Mesenchymal stem cell (in vitro differentiated cells and primary cell): ENCODE measurements around the gene PTPRU.

Source experiments
- DNase-seq: peaks from one replicate; pipeline ENCODE4 v3.0.0-alpha.2; 2013
- H2AFZ ChIP-seq: one replicate; pipeline ENCODE4 v1.6.1; 2013; ENCODE audit warnings: low read depth, mild to moderate bottlenecking, control low read depth, inconsistent platforms, low read length, moderate library complexity
- H2AK5ac ChIP-seq: 2 replicates; pipeline ENCODE4 v1.6.1; 2013; ENCODE audit warnings: low read length, moderate library complexity, mild to moderate bottlenecking, inconsistent platforms; ENCODE audit not compliant: severe bottlenecking
- H2BK120ac ChIP-seq: one replicate; pipeline ENCODE4 v1.6.1; 2013; ENCODE audit warnings: low read depth, mild to moderate bottlenecking, inconsistent platforms, low read length, moderate library complexity
- H2BK12ac ChIP-seq, 2 experiments: one replicate each; pipeline ENCODE4 v1.6.1; 2013; ENCODE audit warnings: inconsistent platforms in 2 of 2, low read length in 2 of 2, mild to moderate bottlenecking in 2 of 2, moderate library complexity in 2 of 2, control low read depth in 1 of 2
- H2BK15ac ChIP-seq: one replicate; pipeline ENCODE4 v1.6.1; 2013; ENCODE audit warnings: mild to moderate bottlenecking, low read depth, inconsistent platforms; ENCODE audit not compliant: poor library complexity, severe bottlenecking
- H2BK5ac ChIP-seq: 2 replicates; pipeline ENCODE4 v1.6.1; 2013; ENCODE audit warnings: low read depth, mild to moderate bottlenecking, low read length, control low read depth, inconsistent platforms; ENCODE audit not compliant: poor library complexity, severe bottlenecking
- H3K14ac ChIP-seq, 2 experiments: one replicate each; pipeline ENCODE4 v1.6.1; 2013; ENCODE audit warnings: inconsistent platforms in 2 of 2, low read length in 2 of 2, control low read depth in 1 of 2, mild to moderate bottlenecking in 1 of 2, moderate library complexity in 1 of 2
- H3K18ac ChIP-seq, 2 experiments: one replicate each; pipeline ENCODE4 v1.6.1; 2013; ENCODE audit warnings: inconsistent platforms in 2 of 2, low read length in 2 of 2, control low read depth in 1 of 2, low read depth in 1 of 2, mild to moderate bottlenecking in 1 of 2
- H3K23ac ChIP-seq, 2 experiments: one replicate each; pipeline ENCODE4 v1.6.1; 2013; ENCODE audit warnings: inconsistent platforms in 2 of 2, low read length in 2 of 2, mild to moderate bottlenecking in 2 of 2, moderate library complexity in 2 of 2, control low read depth in 1 of 2
- H3K27ac ChIP-seq: 2 replicates; pipeline ENCODE4 v1.5.1; 2013; ENCODE audit warnings: mild to moderate bottlenecking, moderate library complexity, low read length, control low read depth, inconsistent platforms; ENCODE audit not compliant: poor library complexity, severe bottlenecking
- H3K27me3 ChIP-seq, 2 experiments: 2 replicates each; pipeline versions ENCODE4 v1.6.1 to v1.7.0; 2013; ENCODE audit warnings: low read length in 2 of 2, mild to moderate bottlenecking in 2 of 2, moderate library complexity in 2 of 2, control low read depth in 1 of 2, inconsistent platforms in 1 of 2; ENCODE audit not compliant: control insufficient read depth in 1 of 2, insufficient read depth in 1 of 2
- H3K36me3 ChIP-seq, 2 experiments: 2 replicates each; pipeline versions ENCODE4 v1.6.1 to v1.7.0; 2013; ENCODE audit warnings: low read length in 2 of 2, control low read depth in 1 of 2, inconsistent platforms in 1 of 2, low read depth in 1 of 2, mild to moderate bottlenecking in 1 of 2; ENCODE audit not compliant: insufficient read depth in 2 of 2, control insufficient read depth in 1 of 2
- H3K4ac ChIP-seq, 2 experiments: one replicate each; pipeline ENCODE4 v1.6.1; 2013; ENCODE audit warnings: inconsistent platforms in 2 of 2, low read length in 2 of 2, mild to moderate bottlenecking in 2 of 2, moderate library complexity in 2 of 2, control low read depth in 1 of 2, low read depth in 1 of 2
- H3K4me1 ChIP-seq: 2 replicates; pipeline ENCODE4 v1.6.1; 2013; ENCODE audit warnings: low read depth, low read length, control low read depth; ENCODE audit not compliant: control insufficient read depth, insufficient read depth
- H3K4me2 ChIP-seq: 2 replicates; pipeline ENCODE4 v1.6.1; 2013; ENCODE audit warnings: low read length, mild to moderate bottlenecking, inconsistent platforms; ENCODE audit not compliant: poor library complexity, severe bottlenecking
- H3K4me3 ChIP-seq, 2 experiments: 2 replicates each; pipeline versions ENCODE4 v1.5.1 to v1.7.0; 2013; ENCODE audit warnings: low read length in 2 of 2, mild to moderate bottlenecking in 2 of 2, control low read depth in 1 of 2, low read depth in 1 of 2; ENCODE audit not compliant: insufficient read depth in 1 of 2
- H3K79me1 ChIP-seq: replicated peaks from 2 replicates; pipeline ENCODE4 v1.6.1; 2013; ENCODE audit warnings: mild to moderate bottlenecking, control low read depth, low read length, inconsistent platforms; ENCODE audit not compliant: poor library complexity, severe bottlenecking
- H3K9ac ChIP-seq: 2 replicates; pipeline ENCODE4 v1.7.0; 2013; ENCODE audit warnings: mild to moderate bottlenecking, low read length, moderate library complexity
- H3K9me3 ChIP-seq: 2 replicates; pipeline ENCODE4 v1.7.0; 2013; ENCODE audit warnings: mild to moderate bottlenecking, low read length; ENCODE audit not compliant: control insufficient read depth
- H4K8ac ChIP-seq: one replicate; pipeline ENCODE4 v1.6.1; 2013; ENCODE audit warnings: inconsistent platforms, mild to moderate bottlenecking, low read length, moderate library complexity
- H4K91ac ChIP-seq: one replicate; pipeline ENCODE4 v1.6.1; 2013; ENCODE audit warnings: mild to moderate bottlenecking, low read length, inconsistent platforms
- WGBS: methylation state at CpG from one replicate; pipeline ENCODE4 v1.1.7; 2013; ENCODE audit warnings: mixed read lengths; 5-methylcytosine and 5-hydroxymethylcytosine counted together

Gene PTPRU

DNA sequence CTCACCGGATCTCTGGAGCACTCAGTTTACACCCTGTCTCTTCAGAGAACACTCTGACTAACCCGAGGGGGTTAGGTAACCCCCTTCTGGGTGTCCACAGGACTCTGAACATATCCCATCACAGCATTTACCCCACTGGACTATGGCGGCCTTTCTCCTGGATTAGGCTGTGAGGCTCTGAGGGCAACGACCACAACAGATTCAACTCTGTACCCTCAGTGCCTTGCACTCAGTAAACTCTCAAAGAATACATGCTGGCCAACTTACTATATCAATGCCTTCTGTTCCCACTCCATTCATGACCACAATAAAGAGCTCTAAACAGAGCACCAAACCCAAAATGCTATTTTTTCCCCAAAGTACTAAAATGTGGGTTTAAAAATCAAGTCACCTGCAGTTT lies 11.0 kb upstream of the PTPRU start:
- Histone ChIP-seq H2BK120ac (no peak overlapping the region), H3K4me2 (no peak overlapping the region), H3K79me1 (peaks cover 45% of the 10 kb centered on the region), H2BK12ac (no peak overlapping the region), H3K18ac (no peak overlapping the region), H2BK15ac (no peak overlapping the region), H4K8ac (no peak overlapping the region), H2AFZ (no peak overlapping the region), H3K27ac (no peak overlapping the region), H3K9ac (no peak overlapping the region), H3K23ac (no peak overlapping the region), H4K91ac (no peak overlapping the region), H3K27me3 (no peaks in the 10 kb centered on the region), H3K4me1 (peaks cover 17% of the 10 kb centered on the region), H2BK5ac (no peak overlapping the region), H2AK5ac (no peak overlapping the region), H3K36me3 (peaks cover 0 to 35% of the 10 kb centered on the region in 2 experiments), H3K4me3 (no peak overlapping the region), H3K4ac (no peak overlapping the region), H3K9me3 (no peaks in the 10 kb centered on the region), H3K14ac (no peak overlapping the region)
- no peak for DNase-seq
- WGBS = 94% methylated on average over 4 of the region's 4 CpGs

DNA sequence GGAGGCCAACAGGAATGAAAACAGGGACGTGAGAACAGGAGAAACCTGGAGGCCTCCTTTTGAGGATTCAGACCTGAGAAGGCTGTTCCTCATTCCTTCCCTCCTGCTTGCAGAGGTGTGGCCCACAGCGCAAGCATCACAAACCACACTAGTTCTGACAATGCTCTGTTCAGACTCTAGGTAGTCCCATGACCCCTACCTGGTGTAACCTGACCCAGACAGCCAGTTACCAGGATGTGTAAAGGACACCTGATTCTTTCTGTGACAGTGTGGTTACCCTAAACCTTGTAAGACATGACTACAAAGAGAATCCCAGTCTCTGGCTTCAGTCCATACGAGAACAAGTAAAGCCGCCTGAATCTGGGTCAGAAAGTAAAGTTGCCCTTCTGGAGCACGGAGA lies 8.8 kb upstream of the PTPRU start:
- H3K4me3 ChIP-seq = no peak overlapping the region
- H2AFZ ChIP-seq = no peak overlapping the region
- H3K4me2 ChIP-seq = no peak overlapping the region
- WGBS = 92% methylated on average over 5 of the region's 5 CpGs
- no peak overlapping the region for H3K9ac ChIP-seq
- H3K4ac ChIP-seq = no peak overlapping the region
- H3K18ac ChIP-seq = no peak overlapping the region
- peaks cover 18% of the 10 kb centered on the region for H3K4me1 ChIP-seq
- no peak overlapping the region for H2BK15ac ChIP-seq
- no peak for DNase-seq
- no peak overlapping the region for H4K91ac ChIP-seq
- H2AK5ac ChIP-seq = no peak overlapping the region
- H3K27ac ChIP-seq = no peak overlapping the region
- H3K23ac ChIP-seq = no peak overlapping the region
- peaks cover 0 to 24% of the 10 kb centered on the region in 2 experiments for H3K36me3 ChIP-seq
- H3K27me3 ChIP-seq = no peaks in the 10 kb centered on the region
- H2BK12ac ChIP-seq = no peak overlapping the region
- no peak overlapping the region for H2BK5ac ChIP-seq
- H2BK120ac ChIP-seq = no peak overlapping the region
- H3K9me3 ChIP-seq = no peaks in the 10 kb centered on the region
- H3K79me1 ChIP-seq = peaks cover 37% of the 10 kb centered on the region
- no peak overlapping the region for H3K14ac ChIP-seq
- no peak overlapping the region for H4K8ac ChIP-seq

DNA sequence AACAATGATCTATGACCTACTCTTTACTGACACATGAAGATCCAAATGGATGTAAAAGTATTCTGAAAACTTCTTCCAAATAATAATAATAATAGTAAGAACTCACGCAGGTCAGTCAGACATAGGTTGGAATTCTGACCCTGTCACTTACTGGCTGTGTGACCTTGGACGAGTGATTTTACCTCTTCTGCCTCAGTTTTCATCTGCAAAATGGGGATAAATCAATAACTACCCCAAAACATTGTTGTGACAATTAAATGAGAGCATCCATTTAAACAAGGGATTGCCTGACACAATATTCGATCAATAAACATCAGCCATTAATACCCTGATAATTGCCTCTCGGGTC lies 6.1 kb upstream of the PTPRU start:
- H4K8ac ChIP-seq = no peak overlapping the region

DNA sequence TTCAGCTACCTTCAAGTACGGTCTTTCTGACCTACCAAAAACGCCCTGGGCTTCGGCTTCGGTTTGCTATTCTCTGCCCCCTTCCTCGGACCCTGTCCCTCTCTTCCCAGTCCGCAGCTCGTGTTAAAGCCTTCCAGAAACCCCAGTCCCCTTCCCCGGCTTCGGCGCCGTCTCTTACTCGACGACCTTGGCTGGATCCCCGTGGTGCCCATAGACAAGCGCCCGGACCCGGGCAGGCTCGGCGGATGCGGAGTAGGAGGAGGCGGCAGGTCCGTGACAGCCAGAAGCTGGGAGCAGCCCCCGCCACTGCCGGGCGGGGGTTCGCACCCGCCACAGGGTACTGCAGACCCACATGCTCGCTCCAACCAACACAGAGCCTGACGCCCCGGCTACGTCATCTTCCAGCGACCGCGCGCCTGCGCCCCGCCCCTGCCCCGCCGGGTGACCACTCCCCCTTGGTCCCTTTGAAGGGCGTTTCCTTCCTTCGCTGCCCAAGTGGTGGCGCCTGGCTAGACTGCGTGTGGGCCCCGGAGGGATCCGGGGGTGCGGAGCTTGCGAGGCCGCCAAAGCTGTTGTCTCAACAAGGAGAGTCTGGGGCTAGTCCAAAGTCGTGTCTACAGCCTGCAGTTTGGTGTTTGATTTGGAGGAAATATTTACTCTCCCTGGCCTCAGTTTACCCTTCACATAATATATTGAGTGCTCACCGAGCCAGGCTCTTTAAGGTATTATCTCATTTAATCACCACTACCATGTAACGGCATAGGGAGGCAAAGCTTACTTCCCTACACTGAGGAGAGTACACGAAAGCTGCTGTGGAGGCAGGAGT lies 5.6 kb upstream of the PTPRU start, which contains the start of gene MECR:
Gene MECR, minus strand, starts transcription at position 382 of the 826 bp plus-strand sequence. Its CDS starts 28 bp downstream, at position 354.
- H3K79me1 ChIP-seq = peaks cover 23% of the 10 kb centered on the region
- H3K9ac ChIP-seq = peak within 1 kb of the TSS; percentile 98
- H3K14ac ChIP-seq = peak within 1 kb of the TSS in 1 of 2 experiments; percentile 39
- H3K4ac ChIP-seq = peak within 1 kb of the TSS; percentile 54 to 61
- WGBS = 2% methylated on average over 49 of the region's 52 CpGs
- H3K27ac ChIP-seq = no peak within 1 kb of the TSS
- H4K91ac ChIP-seq = peak within 1 kb of the TSS; percentile 73
- peak within 1 kb of the TSS; percentile 94 for H3K4me2 ChIP-seq
- peak within 1 kb of the TSS; percentile 69 to 77 for H3K18ac ChIP-seq
- peak within 1 kb of the TSS; percentile 89 to 99 for H3K4me3 ChIP-seq
- H3K27me3 ChIP-seq = peaks cover 0 to 12% of the 10 kb centered on the region in 2 experiments
- H2AFZ ChIP-seq = peak within 1 kb of the TSS; percentile 91
- H2BK15ac ChIP-seq = peak within 1 kb of the TSS; percentile 18
- H3K36me3 ChIP-seq = no peaks in the 10 kb centered on the region
- no peak within 1 kb of the TSS for H3K23ac ChIP-seq
- H3K4me1 ChIP-seq = peaks cover 5% of the 10 kb centered on the region
- H2BK5ac ChIP-seq = no peak within 1 kb of the TSS
- no peak within 1 kb of the TSS for H2BK12ac ChIP-seq
- no peaks in the 10 kb centered on the region for H3K9me3 ChIP-seq
- peak within 1 kb of the TSS; percentile 64 for H2BK120ac ChIP-seq
- peak within 1 kb of the TSS; percentile 89 for H4K8ac ChIP-seq
- peak; percentile 93 for DNase-seq
- H2AK5ac ChIP-seq = peak within 1 kb of the TSS; percentile 18

More for the DNA sequence above, 6.1 kb upstream of the PTPRU start:
- peaks cover 0 to 12% of the 10 kb centered on the region in 2 experiments for H3K27me3 ChIP-seq
- no peak overlapping the region for H2AK5ac ChIP-seq
- H3K4me1 ChIP-seq = peaks cover 5% of the 10 kb centered on the region
- no peak overlapping the region for H2BK15ac ChIP-seq
- H3K4me2 ChIP-seq = peak overlapping the region; percentile 94
- H3K4me3 ChIP-seq = peak overlapping the region; percentile 89 to 99
- H3K36me3 ChIP-seq = peaks cover 0 to 4% of the 10 kb centered on the region in 2 experiments
- peak overlapping the region; percentile 91 for H2AFZ ChIP-seq
- H3K23ac ChIP-seq = no peak overlapping the region
- H3K79me1 ChIP-seq = peaks cover 26% of the 10 kb centered on the region
- no peak overlapping the region for H4K91ac ChIP-seq
- no peaks in the 10 kb centered on the region for H3K9me3 ChIP-seq
- WGBS = 21% methylated on average over 4 of the region's 4 CpGs
- peak overlapping the region; percentile 98 for H3K9ac ChIP-seq
- H3K18ac ChIP-seq = no peak overlapping the region
- H3K14ac ChIP-seq = no peak overlapping the region
- H3K4ac ChIP-seq = peak overlapping the region in 1 of 2 experiments; percentile 33
- no peak overlapping the region for H2BK12ac ChIP-seq
- no peak overlapping the region for H3K27ac ChIP-seq
- no peak overlapping the region for H2BK5ac ChIP-seq
- DNase-seq = no peak
- H2BK120ac ChIP-seq = no peak overlapping the region
